Measurements from ENCODE around the gene KLF9. TPM values are rescaled to one million over a fixed set of nuclear protein-coding genes. Genes with fewer than 3 reads are reported as not detected.

Gene KLF9
- total and polyA plus RNA-seq, 2 donors (not counting 1 experiment from before 2014, with no cell fraction given): 12.1 to 36.4 TPM

DNA sequence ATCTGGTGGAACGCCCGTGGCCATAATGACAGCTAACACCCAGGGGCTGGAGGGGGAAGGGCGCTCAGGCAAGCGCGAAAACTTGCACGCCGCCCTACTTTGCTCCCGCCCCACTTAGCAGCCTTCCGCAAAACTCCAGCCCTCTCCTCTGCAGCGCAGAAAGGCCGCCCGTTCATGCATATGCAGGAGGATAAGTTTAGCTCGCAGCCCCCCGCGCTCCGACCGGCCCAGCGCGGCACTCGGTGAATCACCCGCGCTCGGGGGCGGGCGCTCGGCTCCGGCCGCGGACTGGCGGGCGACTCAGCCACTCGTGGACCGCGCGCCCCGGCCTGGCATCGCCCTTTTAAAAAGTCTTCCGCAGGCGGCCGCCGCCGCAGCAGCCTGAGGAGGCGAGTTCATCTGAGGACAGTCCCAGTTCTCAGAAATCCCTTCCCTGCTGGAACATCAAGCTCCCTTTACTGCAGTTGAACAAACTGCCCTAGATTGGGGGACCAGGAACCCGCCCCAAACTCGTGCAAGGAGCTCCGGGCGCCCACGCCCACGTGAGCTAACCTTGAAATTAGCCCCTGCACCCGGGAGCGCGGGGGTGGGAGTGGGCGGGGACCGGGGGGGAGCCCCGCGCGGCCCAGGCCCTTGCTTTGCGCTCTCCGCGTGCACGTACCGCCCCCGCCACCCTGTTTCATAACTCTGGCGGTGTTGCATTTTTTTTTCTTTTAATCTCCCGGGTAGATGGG is 4.5 kb upstream of the KLF9 start:
- Mint-ChIP-seq H3K4me3 (peak overlapping the region; percentile 96), H3K9me3 (ENCODE audit: insufficient read depth) (no peaks in the 10 kb centered on the region), H3K27ac (peak overlapping the region; percentile 100), H3K27me3 (no peaks in the 10 kb centered on the region), H3K4me1 (peaks cover 48% of the 10 kb centered on the region)
- ChIA-PET POLR2A (interaction anchor here (0.6 to 2.6 kb wide), 12 partner anchors 8 to 1351 kb away, joined by 3 to 11 read pairs (median 4); no protein-coding TSS in a partner anchor), CTCF (interaction anchor here (0.8 to 4.0 kb wide), 7 partner anchors 9 to 183 kb away, joined by 3 to 22 read pairs (median 6); no protein-coding TSS in a partner anchor)
- peak overlapping the region; percentile 90 for H3K9ac ChIP-seq (ENCODE audit: low read length)
- H3K27ac ChIP-seq (ENCODE audit: low read length in 2 of 2): peak overlapping the region; percentile 94 to 99
- intact Hi-C loops (cut with micrococcal nuclease): loop anchor here (10.0 kb wide), 1 partner anchor 1376 kb away; no protein-coding TSS in a partner anchor
- H2AFZ ChIP-seq (ENCODE audit: insufficient read depth, low read depth, low read length, poor library complexity, severe bottlenecking): peak overlapping the region; percentile 78
- DNase-seq (peak; percentile 93), ATAC-seq (ENCODE audit: low read depth) (peak; percentile 50)
- TF ChIP-seq CTCF (IDR thresholded peaks at IDR 0.05): no peak
- peak overlapping the region; percentile 96 for H3K4me2 ChIP-seq (replicated peaks; ENCODE audit: low read depth, low read length, poor library complexity, severe bottlenecking)
- H3K36me3 ChIP-seq (replicated peaks in 1 of 2; ENCODE audit: control extremely low read depth in 1 of 2, control insufficient read depth in 1 of 2, extremely low read depth in 1 of 2, insufficient read depth in 2 of 2, low read length in 1 of 2): no peaks in the 10 kb centered on the region
- peaks cover 0 to 7% (median 0%) of the 10 kb centered on the region in 3 donors for H3K9me3 ChIP-seq (ENCODE audit: control extremely low read depth in 1 of 3, control insufficient read depth in 2 of 3, insufficient read depth in 1 of 3, low read length in 2 of 3)
- peaks cover 25 to 42% of the 10 kb centered on the region in 2 donors for H3K4me1 ChIP-seq (ENCODE audit: control insufficient read depth in 2 of 2, insufficient read depth in 2 of 2, low read length in 2 of 2)
- no peaks in the 10 kb centered on the region for H4K20me1 ChIP-seq (ENCODE audit: control insufficient read depth, insufficient read depth, low read length, poor library complexity, severe bottlenecking)
- WGBS (ENCODE audit: insufficient coverage): under 1% methylated on average over 50 of the region's 65 CpGs
- H3K79me2 ChIP-seq (ENCODE audit: control insufficient read depth, insufficient read depth, low read length): no peaks in the 10 kb centered on the region
- H3K27me3 ChIP-seq (replicated peaks in 1 of 4; ENCODE audit: control extremely low read depth in 1 of 4, control insufficient read depth in 3 of 4, insufficient read depth in 4 of 4, low read length in 3 of 4): no peaks in the 10 kb centered on the region
- H3K4me3 ChIP-seq (ENCODE audit: control extremely low read depth in 1 of 5, extremely low read depth in 1 of 5, insufficient read depth in 1 of 5, low read depth in 2 of 5, low read length in 4 of 5): peak overlapping the region; percentile 50 to 89 (median 77)

DNA sequence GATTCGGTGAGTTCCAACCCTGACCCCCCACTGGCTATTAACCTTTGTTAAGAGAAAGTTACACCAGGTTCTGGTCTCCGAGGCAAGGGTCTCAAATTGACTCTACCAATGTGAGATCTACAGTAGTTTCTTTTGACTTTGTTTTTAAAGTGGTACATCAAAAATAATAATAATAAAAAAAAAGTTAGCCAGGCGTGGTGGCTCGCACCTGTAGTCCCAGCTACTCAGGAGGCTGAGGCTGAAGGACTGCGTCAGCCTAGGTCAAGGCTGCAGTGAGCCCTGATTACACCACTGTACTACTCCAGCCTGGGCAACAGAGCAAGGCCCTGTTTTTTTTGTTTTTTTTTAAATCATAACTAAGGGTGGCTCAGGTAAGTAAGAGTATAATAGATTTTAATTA is 1.0 kb upstream of the KLF9 start:
- DNase-seq (no peak), ATAC-seq (ENCODE audit: low read depth) (no peak)
- peaks cover 0 to 7% (median 0%) of the 10 kb centered on the region in 3 donors for H3K9me3 ChIP-seq (ENCODE audit: control extremely low read depth in 1 of 3, control insufficient read depth in 2 of 3, insufficient read depth in 1 of 3, low read length in 2 of 3)
- ChIA-PET POLR2A (no interaction called here), CTCF (interaction anchor here (1.1 to 2.6 kb wide), 3 partner anchors 10 to 187 kb away, joined by 3 to 9 read pairs (median 8); no protein-coding TSS in a partner anchor)
- peaks cover 31 to 47% of the 10 kb centered on the region in 2 donors for H3K4me1 ChIP-seq (ENCODE audit: control insufficient read depth in 2 of 2, insufficient read depth in 2 of 2, low read length in 2 of 2)
- Mint-ChIP-seq H3K27ac (no peak overlapping the region), H3K9me3 (ENCODE audit: insufficient read depth) (no peaks in the 10 kb centered on the region), H3K4me1 (peaks cover 43% of the 10 kb centered on the region), H3K27me3 (no peaks in the 10 kb centered on the region), H3K4me3 (no peak overlapping the region)
- intact Hi-C loops (cut with micrococcal nuclease): loop anchor here (10.0 kb wide), 1 partner anchor 1379 kb away; no protein-coding TSS in a partner anchor
- H3K9ac ChIP-seq (ENCODE audit: low read length): no peak overlapping the region
- 86% methylated on average over 4 of the region's 5 CpGs for WGBS (ENCODE audit: insufficient coverage)
- no peak overlapping the region for H3K4me2 ChIP-seq (replicated peaks; ENCODE audit: low read depth, low read length, poor library complexity, severe bottlenecking)
- H3K79me2 ChIP-seq (ENCODE audit: control insufficient read depth, insufficient read depth, low read length): peaks cover 27% of the 10 kb centered on the region
- H3K4me3 ChIP-seq (ENCODE audit: control extremely low read depth in 1 of 5, extremely low read depth in 1 of 5, insufficient read depth in 1 of 5, low read depth in 2 of 5, low read length in 4 of 5): no peak overlapping the region
- peaks cover 7% of the 10 kb centered on the region for H4K20me1 ChIP-seq (ENCODE audit: control insufficient read depth, insufficient read depth, low read length, poor library complexity, severe bottlenecking)
- H2AFZ ChIP-seq (ENCODE audit: insufficient read depth, low read depth, low read length, poor library complexity, severe bottlenecking): no peak overlapping the region
- TF ChIP-seq EZH2 (IDR thresholded peaks at IDR 0.05; ENCODE audit: borderline replicate concordance, insufficient read depth, low read depth, low read length, poor library complexity, severe bottlenecking): no peak
- TF ChIP-seq CTCF (IDR thresholded peaks at IDR 0.05): no peak
- no peaks in the 10 kb centered on the region for H3K27me3 ChIP-seq (replicated peaks in 1 of 4; ENCODE audit: control extremely low read depth in 1 of 4, control insufficient read depth in 3 of 4, insufficient read depth in 4 of 4, low read length in 3 of 4)
- no peaks in the 10 kb centered on the region for H3K36me3 ChIP-seq (replicated peaks in 1 of 2; ENCODE audit: control extremely low read depth in 1 of 2, control insufficient read depth in 1 of 2, extremely low read depth in 1 of 2, insufficient read depth in 2 of 2, low read length in 1 of 2)
- no peak overlapping the region for H3K27ac ChIP-seq (ENCODE audit: low read length in 2 of 2)

All from B cell (primary cell).